Stimulated activated CD8-positive, alpha-beta memory T cell treated with anti-CD3 and anti-CD28 coated beads, Interleukin-2, amount 100 ng/mL, for 48 hours (primary cell): Measurements from ENCODE around the gene MICU1.
A peak's percentile ranks its signal among the peaks of the same experiment; 100 is the strongest.
"Not testable (repeated sequence)": the region's sequence is repeated elsewhere in the genome, so short reads cannot be mapped to it uniquely, and the experiment has no call there.

Experiments
- DNase-seq, 2 donors: peaks; one replicate each; pipeline ENCODE4 v3.0.0-alpha.2; 2020; ENCODE audit warnings: low read depth in 2 of 2

Gene MICU1

GRCh38 chr10:72386916-72387586, 238.8 kb downstream of the MICU1 start:
- no peak for DNase-seq

DNA sequence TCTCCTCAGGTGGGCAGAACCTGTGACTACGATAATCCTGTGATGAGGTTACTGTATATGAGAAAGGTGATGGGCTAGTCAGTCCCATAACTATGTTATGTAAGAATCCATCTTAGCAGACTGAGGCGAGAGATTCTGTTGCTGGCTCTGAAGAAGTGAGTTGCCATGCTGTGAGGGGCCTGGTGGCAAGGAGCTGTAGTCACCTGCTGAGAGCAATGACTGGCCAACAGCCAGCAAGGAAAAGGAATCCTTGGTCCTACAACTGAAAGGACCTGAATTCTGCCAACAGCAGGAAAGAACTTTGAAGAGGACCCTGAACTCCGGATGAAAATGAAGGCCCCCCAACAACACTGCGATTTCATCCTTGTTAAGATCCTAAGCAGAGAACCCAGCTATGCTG, 240.2 kb downstream of the MICU1 start:
- DNase-seq, result no peak

- DNase-seq, result not testable (repeated sequence)
These were observed 240.9 kb downstream of the MICU1 start for GRCh38 chr10:72384982-72385381.

DNA sequence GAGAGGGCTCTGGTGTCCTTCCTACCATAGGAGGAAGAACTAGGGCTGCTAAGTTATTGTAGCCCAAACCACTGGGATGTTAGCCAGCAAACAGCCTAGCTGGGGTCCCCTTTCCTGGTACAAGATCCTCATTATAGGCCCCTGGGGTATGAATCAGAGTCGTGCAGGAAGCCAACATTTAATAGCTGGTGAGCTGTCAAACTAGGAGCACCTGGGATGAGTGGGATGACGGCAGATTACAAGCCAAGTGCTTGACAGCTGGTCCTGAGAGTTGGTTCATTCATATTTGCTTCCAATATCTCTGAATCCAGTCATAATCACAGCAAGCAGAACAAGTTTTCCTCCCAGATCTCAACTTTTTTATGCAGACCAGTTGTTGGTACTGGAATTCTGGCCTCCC, 246.1 kb downstream of the MICU1 start:
- no peak for DNase-seq

DNA sequence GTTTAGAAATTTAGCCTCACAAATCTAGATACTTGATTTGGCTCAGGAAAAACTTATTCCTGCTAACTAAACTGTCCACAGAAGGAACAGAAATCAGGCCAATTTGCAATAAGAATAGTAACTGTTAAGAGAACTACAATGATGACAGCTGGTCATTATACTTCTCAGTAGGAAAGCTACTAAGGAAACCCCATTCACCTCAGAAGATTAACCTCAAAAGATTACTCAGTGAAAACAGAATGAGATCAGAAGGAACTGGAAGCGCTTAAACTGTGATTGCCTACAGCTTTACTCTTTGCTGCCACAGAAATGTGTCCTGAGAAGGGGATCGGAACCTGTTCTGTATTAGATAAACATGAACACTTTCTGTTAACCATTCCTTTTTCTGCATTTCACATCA, 246.8 kb downstream of the MICU1 start:
- DNase-seq, result no peak

DNA sequence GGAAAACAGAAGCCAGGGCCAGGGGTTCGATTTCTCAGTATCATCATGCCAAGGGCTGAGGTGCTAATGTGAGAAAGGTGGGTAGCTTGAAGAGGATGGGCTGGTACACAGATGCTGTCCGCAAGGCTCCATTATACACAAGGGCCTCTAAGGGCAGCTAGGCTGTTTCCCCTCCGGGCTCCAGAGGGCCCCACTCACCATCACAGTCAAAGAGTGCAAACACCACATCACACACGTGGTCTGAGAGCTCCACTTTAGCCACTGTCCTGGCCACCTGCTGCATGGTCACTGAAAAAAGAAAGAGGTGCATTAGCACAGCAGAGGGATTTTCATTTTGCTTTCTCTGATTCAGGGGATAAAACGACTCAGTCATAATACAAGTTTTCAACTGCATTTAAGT, 250.3 kb downstream of the MICU1 start:
- DNase-seq, result no peak

- no peak for DNase-seq
These were observed 250.7 kb downstream of the MICU1 start for GRCh38 chr10:72375173-72375572.

DNA sequence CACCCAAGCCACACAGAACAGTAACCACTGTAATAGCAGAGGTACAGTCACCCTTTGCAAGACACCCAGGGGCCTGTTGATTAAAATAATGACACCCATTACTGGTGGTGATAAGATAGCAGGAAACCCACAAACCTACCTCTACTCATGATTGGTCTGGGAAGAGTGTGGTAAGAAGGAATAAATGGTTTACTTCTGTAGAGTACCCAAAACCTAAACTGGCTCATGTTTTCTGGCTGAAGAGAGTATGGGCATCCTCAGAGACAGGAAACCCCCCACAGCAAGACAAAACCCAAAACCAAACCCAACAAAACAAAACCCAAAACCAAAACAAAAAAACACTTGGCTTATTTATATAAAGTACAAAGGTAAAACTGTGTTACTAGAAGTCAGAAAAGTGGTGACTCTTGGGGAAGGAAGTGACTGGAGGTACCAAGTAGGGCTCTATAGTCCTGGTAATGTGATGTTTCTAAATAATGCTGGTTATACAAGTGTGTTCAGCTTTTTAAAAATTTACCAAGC, 255.6 kb downstream of the MICU1 start:
- no peak for DNase-seq

DNA sequence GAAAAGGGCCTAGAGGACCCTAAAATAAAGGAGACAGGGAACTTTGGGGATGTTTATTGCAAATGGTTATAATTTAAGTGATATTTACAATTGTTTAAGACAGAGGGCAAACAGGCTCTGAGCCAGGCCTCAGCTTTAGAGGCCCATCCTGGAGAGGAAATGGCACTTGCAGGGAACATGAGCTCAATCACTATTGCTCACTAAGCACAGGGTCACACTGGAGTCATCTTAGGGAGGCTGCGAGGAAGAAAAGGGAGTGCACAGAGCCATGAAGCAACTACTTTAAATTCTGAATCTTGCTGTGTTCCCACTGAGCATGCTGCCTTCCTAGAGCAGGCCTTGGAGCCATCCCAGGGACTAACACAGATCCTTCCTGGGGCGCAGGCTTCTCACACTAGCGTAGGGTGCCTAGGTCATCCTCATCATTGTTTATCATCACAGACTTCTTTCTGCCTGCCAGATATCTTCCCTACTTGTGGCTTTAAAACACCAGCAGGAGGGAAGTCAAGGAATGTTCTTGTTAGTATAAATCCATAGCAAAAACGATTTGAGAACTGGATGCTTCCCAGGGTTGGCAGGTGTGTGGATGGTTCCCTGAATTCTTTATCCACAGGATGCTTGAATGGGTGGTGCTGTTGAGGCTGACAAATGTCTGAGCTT, 258.4 kb downstream of the MICU1 start:
- no peak for DNase-seq

GRCh38 chr10:72365106-72365895, 260.6 kb downstream of the MICU1 start:
- DNase-seq, result no peak

GRCh38 chr10:72364239-72364777, 261.6 kb downstream of the MICU1 start:
- peak; percentile 63 to 69 for DNase-seq

DNA sequence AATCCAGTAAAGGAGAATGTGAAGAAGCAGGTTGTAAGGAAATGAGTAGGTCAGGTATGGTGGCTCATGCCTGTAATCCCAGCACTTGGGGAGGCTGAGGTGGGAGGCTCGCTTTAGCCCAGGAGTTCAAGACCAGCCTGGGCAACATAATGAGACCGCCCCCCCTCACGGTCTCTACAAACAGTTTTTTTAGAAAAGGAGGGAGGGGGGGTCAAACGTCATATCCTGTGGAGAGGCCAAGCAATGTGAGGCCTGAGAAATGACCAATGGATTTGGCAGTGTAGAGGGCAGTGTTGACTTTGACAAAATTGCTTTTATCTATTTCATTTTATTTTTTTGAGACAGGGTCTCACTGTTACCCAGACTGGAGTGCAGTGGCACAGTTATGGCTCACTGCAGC, 268.9 kb downstream of the MICU1 start:
- no peak for DNase-seq

DNA sequence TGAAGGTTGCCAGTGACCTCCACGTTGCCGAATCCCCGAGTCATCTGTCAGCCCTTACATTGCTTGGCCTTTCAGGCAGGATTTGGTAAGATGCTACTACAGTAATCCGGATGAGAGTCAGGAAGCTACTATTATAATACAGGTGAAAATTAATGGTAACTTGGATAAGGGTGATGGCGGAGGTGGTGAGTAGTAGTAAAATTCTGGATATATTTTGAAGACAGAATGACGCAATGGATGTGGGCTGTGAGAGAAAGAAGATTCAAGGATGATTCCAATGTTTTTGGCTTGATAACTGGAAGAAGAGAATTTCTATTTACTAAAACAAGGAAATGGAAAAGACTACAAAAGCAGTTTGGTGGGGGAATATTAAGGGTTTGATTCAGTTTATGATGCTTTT, 269.8 kb downstream of the MICU1 start:
- no peak for DNase-seq

DNA sequence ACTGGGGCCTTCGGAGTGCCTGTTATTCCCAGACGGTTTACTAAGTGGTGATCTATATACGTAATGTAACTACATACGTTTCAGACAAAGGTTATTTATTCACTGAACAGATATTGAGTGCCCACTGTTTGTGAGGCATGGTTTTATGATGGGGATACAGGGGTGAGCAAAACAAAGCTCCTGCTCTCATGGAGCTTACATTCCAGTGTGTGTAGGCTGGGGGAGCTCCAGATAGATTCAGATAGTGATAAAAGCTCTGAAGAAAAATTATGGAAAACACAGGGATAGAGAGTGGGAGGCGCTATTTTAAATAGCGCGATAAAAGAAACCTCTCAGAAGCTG, 270.7 kb downstream of the MICU1 start:
- no peak for DNase-seq

- peak; percentile 76 to 82 for DNase-seq
These were observed 271.3 kb downstream of the MICU1 start, which contains the start of gene DNAJB12 for GRCh38 chr10:72354356-72355213. TSS of gene DNAJB12 (minus strand) at chr10:72354919. CDS start at chr10:72354897, 22 bp downstream.

DNA sequence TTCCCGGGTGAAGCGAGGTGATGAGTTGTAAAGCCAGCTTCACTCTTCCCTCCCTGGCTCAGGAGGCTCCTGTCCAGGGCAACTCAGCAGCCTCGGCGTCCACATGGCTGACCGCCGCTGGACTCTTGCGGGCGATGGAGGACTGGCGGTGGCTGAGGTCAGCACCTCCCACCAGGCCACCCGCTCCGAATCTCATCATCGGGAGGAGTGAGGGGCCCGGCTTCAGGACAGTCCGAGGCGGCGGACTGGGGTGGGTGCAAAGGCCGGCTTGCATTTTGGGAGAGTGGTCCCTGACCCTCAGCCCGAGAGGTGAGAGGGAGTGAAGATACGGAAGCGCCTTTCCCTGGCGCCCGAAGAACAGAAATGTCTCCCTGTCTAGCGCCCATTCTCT, 271.9 kb downstream of the MICU1 start:
- DNase-seq, result no peak

DNA sequence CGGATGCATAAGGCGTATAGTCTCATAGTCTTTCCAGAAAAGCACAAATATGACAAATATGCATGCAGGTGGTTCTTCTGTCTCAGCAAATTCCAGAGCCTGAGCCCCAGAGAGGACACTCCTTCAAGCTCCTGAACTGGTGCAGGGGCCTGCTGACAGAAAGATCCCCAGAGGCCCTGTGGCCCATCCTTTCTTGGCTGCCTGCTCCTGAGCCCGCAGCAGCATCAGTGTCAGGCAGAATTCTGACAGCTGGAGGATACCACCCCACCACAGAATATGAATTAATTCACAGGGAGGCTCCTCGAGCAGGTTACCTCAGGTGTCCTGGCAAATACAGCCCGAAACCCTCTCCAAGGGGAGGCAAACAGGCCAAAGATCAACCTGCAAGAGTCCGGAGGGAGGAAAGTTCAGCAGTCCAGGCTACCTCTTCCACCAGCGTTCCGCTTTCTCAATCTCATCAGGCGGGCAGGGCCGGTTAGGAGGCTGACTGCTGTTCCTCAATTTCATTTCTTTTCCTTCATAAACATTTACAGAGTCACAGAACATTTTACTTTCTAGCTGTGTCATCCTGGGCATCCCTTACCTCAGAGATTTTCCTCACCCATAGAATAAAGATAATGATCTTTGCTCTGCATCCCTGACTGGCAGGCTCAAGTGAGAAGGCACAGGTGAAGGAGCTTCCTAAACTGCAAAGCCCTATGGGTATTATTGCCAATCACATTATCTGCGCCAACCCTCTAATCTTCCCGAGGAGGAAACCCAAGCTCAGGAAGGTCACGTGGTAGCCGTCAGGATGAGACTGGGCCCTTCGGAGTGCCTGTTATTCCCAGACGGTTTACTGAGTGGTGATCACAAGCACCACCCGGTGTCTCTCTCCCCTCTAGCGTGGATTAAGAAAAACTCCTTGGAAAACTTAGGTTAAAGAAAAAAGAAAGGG, 272.6 kb downstream of the MICU1 start:
- DNase-seq, result no peak

GRCh38 chr10:72351479-72351878, 274.4 kb downstream of the MICU1 start:
- DNase-seq, result no peak

GRCh38 chr10:72349438-72349837, 276.4 kb downstream of the MICU1 start:
- no peak for DNase-seq

GRCh38 chr10:72348282-72348681, 277.6 kb downstream of the MICU1 start:
- DNase-seq, result no peak
